ENCODE measurements around the gene SKIDA1. TPM values are rescaled to one million over a fixed set of nuclear protein-coding genes. Genes with fewer than 3 reads are reported as not detected.

Gene SKIDA1
- total RNA-seq, 2 donors from 2014 or later = 0.23 to 0.41 TPM

GRCh38 chr10:21511095-21511570, 14.3 kb downstream of the SKIDA1 start:
- Mint-ChIP-seq H3K4me1 (ENCODE audit: low read depth) (no peaks in the 10 kb centered on the region), H3K4me3 (no peak overlapping the region), H3K27me3 (ENCODE audit: low read depth) (peaks cover 64% of the 10 kb centered on the region), H3K36me3 (ENCODE audit: insufficient read depth in 2 of 2) (no peaks in the 10 kb centered on the region), H3K9me3 (no peaks in the 10 kb centered on the region), H3K27ac (no peak overlapping the region)
- ATAC-seq (replicated peaks in 1 of 2) (no peak), DNase-seq (no peak)

- Mint-ChIP-seq H3K9me3 (no peaks in the 10 kb centered on the region), H3K27me3 (ENCODE audit: low read depth) (peaks cover 64% of the 10 kb centered on the region), H3K4me1 (ENCODE audit: low read depth) (no peaks in the 10 kb centered on the region), H3K27ac (no peak overlapping the region), H3K36me3 (ENCODE audit: insufficient read depth in 2 of 2) (no peaks in the 10 kb centered on the region), H3K4me3 (no peak overlapping the region)
- DNase-seq = no peak
- ATAC-seq (replicated peaks in 1 of 2) = no peak
Measured at GRCh38 chr10:21510241-21511094, 15.0 kb downstream of the SKIDA1 start.

- H3K36me3 Mint-ChIP-seq (ENCODE audit: insufficient read depth in 2 of 2) = no peaks in the 10 kb centered on the region
- H3K27me3 Mint-ChIP-seq (ENCODE audit: low read depth) = peaks cover 62% of the 10 kb centered on the region
- H3K27ac Mint-ChIP-seq = no peak overlapping the region
- ATAC-seq (replicated peaks in 1 of 2) (no peak), DNase-seq (no peak)
- no peaks in the 10 kb centered on the region for H3K9me3 Mint-ChIP-seq
- no peak overlapping the region for H3K4me3 Mint-ChIP-seq
- H3K4me1 Mint-ChIP-seq (ENCODE audit: low read depth) = no peaks in the 10 kb centered on the region
Measured at GRCh38 chr10:21509341-21510240, 15.9 kb downstream of the SKIDA1 start.

GRCh38 chr10:21508706-21509331, 16.7 kb downstream of the SKIDA1 start:
- H3K36me3 Mint-ChIP-seq (ENCODE audit: insufficient read depth in 2 of 2) = no peaks in the 10 kb centered on the region
- H3K27ac Mint-ChIP-seq = no peak overlapping the region
- H3K4me1 Mint-ChIP-seq (ENCODE audit: low read depth) = no peaks in the 10 kb centered on the region
- DNase-seq (no peak), ATAC-seq (replicated peaks in 1 of 2) (no peak)
- peaks cover 59% of the 10 kb centered on the region for H3K27me3 Mint-ChIP-seq (ENCODE audit: low read depth)
- no peak overlapping the region for H3K4me3 Mint-ChIP-seq
- H3K9me3 Mint-ChIP-seq = no peaks in the 10 kb centered on the region

- no peak for ATAC-seq (replicated peaks in 1 of 2)
- Mint-ChIP-seq H3K27me3 (ENCODE audit: low read depth) (peaks cover 66% of the 10 kb centered on the region), H3K4me3 (no peak overlapping the region)
Measured at GRCh38 chr10:21507150-21507549, 18.3 kb downstream of the SKIDA1 start.

GRCh38 chr10:21506351-21506750, 19.1 kb downstream of the SKIDA1 start:
- no peak overlapping the region for H3K27ac Mint-ChIP-seq
- H3K9me3 Mint-ChIP-seq = no peaks in the 10 kb centered on the region
- DNase-seq = no peak
- no peaks in the 10 kb centered on the region for H3K4me1 Mint-ChIP-seq (ENCODE audit: low read depth)
- H3K27me3 Mint-ChIP-seq (ENCODE audit: low read depth) = peaks cover 66% of the 10 kb centered on the region
- no peaks in the 10 kb centered on the region for H3K36me3 Mint-ChIP-seq (ENCODE audit: insufficient read depth in 2 of 2)
- no peak for ATAC-seq (replicated peaks in 1 of 2)
- H3K4me3 Mint-ChIP-seq = no peak overlapping the region

More at GRCh38 chr10:21507150-21507549, 18.3 kb downstream of the SKIDA1 start:
- Mint-ChIP-seq H3K27ac (no peak overlapping the region), H3K4me1 (ENCODE audit: low read depth) (no peaks in the 10 kb centered on the region), H3K36me3 (ENCODE audit: insufficient read depth in 2 of 2) (no peaks in the 10 kb centered on the region), H3K9me3 (no peaks in the 10 kb centered on the region)
- no peak for DNase-seq

- peaks cover 66% of the 10 kb centered on the region for H3K27me3 Mint-ChIP-seq (ENCODE audit: low read depth)
- no peak overlapping the region for H3K4me3 Mint-ChIP-seq
- H3K36me3 Mint-ChIP-seq (ENCODE audit: insufficient read depth in 2 of 2) = no peaks in the 10 kb centered on the region
- H3K27ac Mint-ChIP-seq = no peak overlapping the region
- DNase-seq = no peak
- no peak for ATAC-seq (replicated peaks in 1 of 2)
- no peaks in the 10 kb centered on the region for H3K4me1 Mint-ChIP-seq (ENCODE audit: low read depth)
- no peaks in the 10 kb centered on the region for H3K9me3 Mint-ChIP-seq
Measured at GRCh38 chr10:21505711-21506278, 19.7 kb downstream of the SKIDA1 start.

- H3K27me3 Mint-ChIP-seq (ENCODE audit: low read depth) = peaks cover 81% of the 10 kb centered on the region
- H3K36me3 Mint-ChIP-seq (ENCODE audit: insufficient read depth in 2 of 2) = peaks cover 0 to 1% of the 10 kb centered on the region in 2 donors
- no peaks in the 10 kb centered on the region for H3K4me1 Mint-ChIP-seq (ENCODE audit: low read depth)
- no peak overlapping the region for H3K4me3 Mint-ChIP-seq
- no peaks in the 10 kb centered on the region for H3K9me3 Mint-ChIP-seq
- DNase-seq = no peak
- no peak overlapping the region for H3K27ac Mint-ChIP-seq
- no peak for ATAC-seq (replicated peaks in 1 of 2)
Measured at GRCh38 chr10:21503542-21503941, 21.9 kb downstream of the SKIDA1 start.

GRCh38 chr10:21502348-21502740, 23.1 kb downstream of the SKIDA1 start:
- DNase-seq (no peak), ATAC-seq (replicated peaks in 1 of 2) (no peak)
- Mint-ChIP-seq H3K4me1 (ENCODE audit: low read depth) (peaks cover 10% of the 10 kb centered on the region), H3K36me3 (ENCODE audit: insufficient read depth in 2 of 2) (peaks cover 1% of the 10 kb centered on the region in 2 donors), H3K4me3 (no peak overlapping the region), H3K27ac (no peak overlapping the region), H3K9me3 (no peaks in the 10 kb centered on the region), H3K27me3 (ENCODE audit: low read depth) (peaks cover 84% of the 10 kb centered on the region)

GRCh38 chr10:21501731-21502347, 23.6 kb downstream of the SKIDA1 start:
- peak; percentile 55 to 56 for ATAC-seq (replicated peaks in 1 of 2)
- H3K9me3 Mint-ChIP-seq = no peaks in the 10 kb centered on the region
- peaks cover 10% of the 10 kb centered on the region for H3K4me1 Mint-ChIP-seq (ENCODE audit: low read depth)
- H3K4me3 Mint-ChIP-seq = no peak overlapping the region
- H3K36me3 Mint-ChIP-seq (ENCODE audit: insufficient read depth in 2 of 2) = peaks cover 1% of the 10 kb centered on the region in 2 donors
- no peak for DNase-seq
- H3K27me3 Mint-ChIP-seq (ENCODE audit: low read depth) = peaks cover 80% of the 10 kb centered on the region
- no peak overlapping the region for H3K27ac Mint-ChIP-seq

GRCh38 chr10:21501091-21501490, 24.4 kb downstream of the SKIDA1 start:
- Mint-ChIP-seq H3K9me3 (no peaks in the 10 kb centered on the region), H3K36me3 (ENCODE audit: insufficient read depth in 2 of 2) (peaks cover 1% of the 10 kb centered on the region in 2 donors), H3K27ac (no peak overlapping the region), H3K27me3 (ENCODE audit: low read depth) (peaks cover 73% of the 10 kb centered on the region), H3K4me1 (ENCODE audit: low read depth) (peaks cover 10% of the 10 kb centered on the region), H3K4me3 (no peak overlapping the region)
- no peak for ATAC-seq (replicated peaks in 1 of 2)
- DNase-seq = no peak

GRCh38 chr10:21500578-21500910, 24.9 kb downstream of the SKIDA1 start:
- no peak for DNase-seq
- H3K9me3 Mint-ChIP-seq = no peaks in the 10 kb centered on the region
- no peak for ATAC-seq (replicated peaks in 1 of 2)
- H3K36me3 Mint-ChIP-seq (ENCODE audit: insufficient read depth in 2 of 2) = peaks cover 1% of the 10 kb centered on the region in 2 donors
- H3K27me3 Mint-ChIP-seq (ENCODE audit: low read depth) = peaks cover 68% of the 10 kb centered on the region
- peaks cover 11% of the 10 kb centered on the region for H3K4me1 Mint-ChIP-seq (ENCODE audit: low read depth)
- peak overlapping the region in 1 of 2 donors; percentile 63 for H3K4me3 Mint-ChIP-seq
- H3K27ac Mint-ChIP-seq = no peak overlapping the region
